ENCODE results near the gene MEF2A. TPM values are rescaled to one million over a fixed set of nuclear protein-coding genes. Genes with fewer than 3 reads are reported as not detected.
"Not testable (repeated sequence)": the region's sequence is repeated elsewhere in the genome, so short reads cannot be mapped to it uniquely, and the experiment has no call there.

MEF2A gene
- total RNA-seq, 1 donor from 2014 or later: 71.7 TPM

DNA sequence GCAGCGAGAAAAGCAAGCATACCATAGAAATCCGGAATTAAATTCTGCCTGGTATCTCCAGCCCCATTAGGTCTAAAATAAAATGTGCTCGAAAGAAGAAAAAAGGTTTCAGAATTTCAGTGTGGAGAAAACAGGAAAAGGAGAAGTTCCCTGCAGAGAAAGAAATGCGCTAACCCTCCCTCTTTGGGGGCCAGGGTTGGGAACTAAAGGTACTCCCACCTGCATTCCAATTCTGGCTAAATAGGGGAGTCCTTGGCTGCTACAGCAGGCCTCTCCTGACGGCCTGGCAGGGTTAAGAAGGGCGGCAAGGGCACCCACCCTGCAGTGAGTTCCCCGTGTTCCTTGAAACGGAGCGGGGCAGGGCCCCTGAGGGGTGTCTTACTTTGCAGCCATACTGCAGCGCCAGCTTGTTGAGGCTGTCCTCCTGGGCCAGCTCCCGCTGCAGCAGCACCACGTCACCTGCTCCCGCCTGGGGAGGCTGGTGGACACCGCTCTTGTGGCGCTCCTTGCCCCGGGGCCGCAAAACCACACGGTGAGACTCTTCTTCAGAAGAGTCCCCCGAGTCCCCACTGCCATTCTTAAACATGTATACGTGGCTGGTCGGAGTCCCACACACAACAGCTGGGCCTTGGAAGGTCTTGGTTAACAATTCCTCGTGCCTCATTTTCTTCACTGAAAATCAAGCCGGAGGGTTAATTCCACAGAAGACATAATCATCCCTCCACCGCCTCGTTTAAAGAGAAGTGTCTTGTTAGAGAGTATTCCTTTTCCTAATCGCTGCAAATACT is 165.7 kb downstream of the MEF2A start:
- DNase-seq: no peak

- no peak for DNase-seq
Observed at GRCh38 chr15:99732124-99732750, 166.5 kb downstream of the MEF2A start.

GRCh38 chr15:99732751-99733267 is 167.0 kb downstream of the MEF2A start:
- DNase-seq: no peak

DNA sequence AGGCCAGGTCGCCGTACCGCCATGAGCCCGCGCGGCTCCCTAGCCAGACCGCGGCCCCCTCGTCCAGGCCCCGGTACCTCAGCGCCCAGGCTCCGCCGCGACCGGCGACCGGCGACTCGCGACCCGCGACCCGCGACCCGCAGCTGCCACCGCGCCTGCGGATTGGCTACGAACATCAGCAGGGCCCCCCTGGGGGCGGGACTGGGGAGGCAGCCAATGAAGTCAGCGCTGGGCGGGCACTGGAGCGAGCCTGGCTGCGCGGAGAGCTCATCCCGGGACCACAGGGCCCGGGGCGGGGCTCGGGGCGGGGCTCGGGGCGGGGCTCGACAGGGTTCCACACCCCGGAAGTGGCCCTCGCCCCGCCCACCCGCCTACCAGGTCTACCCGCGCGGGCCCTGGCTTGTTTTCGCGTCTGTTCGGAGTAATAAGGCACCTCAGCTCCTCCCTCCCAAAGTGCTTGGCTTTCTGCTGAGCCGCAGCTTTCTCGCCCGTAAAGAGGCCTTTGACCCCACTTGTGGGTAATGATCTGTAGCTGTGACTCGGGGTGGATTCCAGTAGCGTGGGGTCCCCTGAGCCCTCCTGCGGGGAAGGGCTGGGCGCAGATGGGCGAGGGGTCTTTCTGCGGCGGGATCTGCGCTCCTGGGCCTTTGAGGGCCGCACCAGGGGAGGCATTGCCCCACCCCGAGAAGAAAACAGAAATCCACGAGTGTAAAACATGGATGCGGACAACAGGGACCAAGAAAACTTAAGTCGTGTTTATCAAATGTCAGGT is 167.7 kb downstream of the MEF2A start, which contains the start of gene LYSMD4:
LYSMD4 (minus strand) TSS at position 170 of the 772 bp plus-strand sequence. CDS start 1,438 bp downstream, outside the sequence.
- peak; percentile 95 for DNase-seq

DNA sequence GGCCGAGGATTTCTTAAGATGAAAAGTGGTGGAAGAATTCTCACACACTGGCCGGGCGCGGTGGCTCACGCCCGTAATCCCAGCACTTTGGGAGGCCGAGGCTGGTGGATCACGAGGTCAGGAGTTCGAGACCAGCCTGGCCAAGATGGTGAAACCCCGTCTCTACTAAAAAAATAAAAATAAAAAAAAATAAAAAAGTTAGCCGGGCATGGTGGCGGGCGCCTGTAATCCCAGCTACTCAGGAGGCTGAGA is 168.2 kb downstream of the MEF2A start:
- DNase-seq: not testable (repeated sequence)

- no peak for DNase-seq
Observed at GRCh38 chr15:99734575-99734974, 168.8 kb downstream of the MEF2A start.

DNA sequence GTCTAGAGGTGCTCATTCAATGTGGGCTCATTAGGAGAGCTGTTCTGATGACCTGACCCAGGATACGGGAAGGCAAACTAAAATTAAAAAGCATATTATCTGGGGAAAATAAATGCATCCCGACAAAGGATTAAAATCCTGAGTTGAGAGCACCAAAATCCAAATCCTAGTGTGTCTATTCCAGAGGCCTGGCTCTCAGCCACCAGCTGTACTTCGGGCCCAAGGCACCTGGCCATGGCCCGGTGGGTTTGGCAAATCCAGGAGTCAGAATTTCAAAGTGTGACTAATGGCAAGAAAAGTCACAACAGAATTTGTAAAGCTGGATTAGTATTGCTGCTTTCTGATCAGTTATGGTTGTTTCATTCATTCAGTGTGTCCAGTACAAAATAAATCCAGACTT is 170.1 kb downstream of the MEF2A start:
- DNase-seq: no peak

- DNase-seq: no peak
Observed at GRCh38 chr15:99736702-99737101, 170.9 kb downstream of the MEF2A start.

DNA sequence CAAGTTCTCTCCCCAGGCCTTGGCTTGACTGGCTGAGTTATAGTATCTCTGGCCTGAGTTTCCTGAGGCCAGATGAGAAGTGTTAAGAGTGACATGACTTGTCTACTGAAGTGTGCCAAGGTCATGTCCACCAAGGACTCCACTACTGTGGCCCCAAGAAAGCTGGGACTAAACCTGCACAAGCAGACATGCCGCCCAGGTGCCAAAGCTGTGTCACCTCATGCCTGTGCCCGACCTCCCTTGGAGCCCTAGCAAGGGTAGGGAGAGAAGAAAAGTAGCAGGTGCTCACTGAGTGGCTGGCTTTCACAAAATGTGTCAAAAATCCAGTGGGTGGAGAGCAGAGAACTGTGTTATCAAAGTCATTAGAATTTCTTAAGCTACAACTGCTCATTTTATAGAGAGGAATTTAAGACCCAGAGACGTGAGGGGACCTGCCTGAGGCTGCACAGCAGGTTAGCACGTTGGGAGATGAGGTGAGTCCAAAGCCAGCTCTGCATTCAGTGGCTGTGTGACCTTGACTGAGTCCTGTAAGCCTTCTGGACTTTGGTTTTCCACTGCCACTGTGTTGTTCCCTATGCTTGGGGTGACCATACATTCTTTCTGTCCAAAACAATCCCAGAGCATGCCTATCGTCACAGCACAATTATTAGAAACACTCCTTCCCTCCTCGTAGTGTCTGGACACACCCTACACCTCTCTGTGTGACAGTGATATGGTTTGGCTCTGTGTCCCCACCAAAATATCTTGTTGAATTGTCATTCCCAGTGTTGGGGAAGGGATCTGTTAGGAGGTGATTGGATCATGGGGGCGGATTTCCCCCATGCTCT is 172.4 kb downstream of the MEF2A start:
- DNase-seq: no peak

DNA sequence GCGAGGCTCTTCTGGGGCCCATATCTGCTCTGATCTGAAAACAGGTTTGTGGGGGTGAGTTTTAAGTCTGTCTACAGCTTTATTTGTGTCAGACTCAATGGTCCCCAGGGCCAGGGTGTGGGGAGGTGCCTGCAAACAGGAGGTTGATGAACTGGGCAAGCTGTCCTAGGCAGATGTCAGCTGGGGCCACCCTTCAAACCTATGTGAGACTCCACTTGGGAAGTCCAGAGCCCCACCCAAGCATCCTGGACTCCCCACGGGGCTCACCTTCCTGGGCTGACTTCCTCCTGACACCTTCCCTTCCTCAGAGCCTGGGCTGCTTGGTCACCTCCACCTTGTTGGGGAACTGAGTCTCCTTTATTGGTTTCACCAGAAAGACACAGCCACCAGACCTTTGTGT is 176.1 kb downstream of the MEF2A start:
- no peak for DNase-seq

DNA sequence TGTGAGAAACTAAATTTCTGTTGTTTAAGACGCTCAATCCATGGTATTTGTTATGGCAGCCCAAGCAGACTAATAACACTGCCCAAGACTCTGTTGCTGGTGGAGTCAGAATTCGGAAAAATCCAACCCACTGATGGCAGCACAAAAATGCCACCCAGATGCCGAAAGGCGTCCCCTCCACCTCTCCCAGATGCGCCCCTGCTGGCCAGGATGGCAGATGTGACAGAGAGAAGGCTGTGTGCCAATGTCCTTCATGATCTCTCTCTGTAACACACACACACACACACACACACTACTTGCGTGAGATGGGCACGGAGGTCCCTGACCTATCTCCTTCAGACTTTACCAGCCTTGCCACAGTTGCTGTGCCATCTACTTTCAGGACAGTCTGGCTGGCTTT is 178.4 kb downstream of the MEF2A start:
- DNase-seq: no peak

- no peak for DNase-seq
Observed at GRCh38 chr15:99745370-99746086, 179.7 kb downstream of the MEF2A start.

GRCh38 chr15:99749386-99749785 is 183.6 kb downstream of the MEF2A start:
- DNase-seq: no peak

DNA sequence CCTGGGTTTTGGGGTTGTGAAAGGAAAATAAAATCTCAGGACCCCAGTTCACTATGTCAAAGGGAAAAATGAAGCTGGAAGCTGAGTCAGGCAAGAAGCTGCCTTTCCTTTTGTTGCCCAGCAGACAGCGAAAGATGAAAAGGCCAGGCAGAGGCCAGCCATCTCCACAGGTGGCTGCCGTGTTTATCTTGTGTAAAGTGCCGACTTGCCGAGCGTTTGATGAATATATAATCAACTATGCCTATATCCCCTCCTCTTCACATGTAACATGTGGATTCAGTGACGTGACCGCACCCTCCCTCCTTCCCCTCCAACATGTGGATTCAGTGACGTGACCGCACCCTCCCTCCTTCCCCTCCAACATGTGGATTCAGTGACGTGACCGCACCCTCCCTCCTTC is 184.5 kb downstream of the MEF2A start:
- not testable (repeated sequence) for DNase-seq

GRCh38 chr15:99752556-99752955 is 186.8 kb downstream of the MEF2A start:
- DNase-seq: no peak

DNA sequence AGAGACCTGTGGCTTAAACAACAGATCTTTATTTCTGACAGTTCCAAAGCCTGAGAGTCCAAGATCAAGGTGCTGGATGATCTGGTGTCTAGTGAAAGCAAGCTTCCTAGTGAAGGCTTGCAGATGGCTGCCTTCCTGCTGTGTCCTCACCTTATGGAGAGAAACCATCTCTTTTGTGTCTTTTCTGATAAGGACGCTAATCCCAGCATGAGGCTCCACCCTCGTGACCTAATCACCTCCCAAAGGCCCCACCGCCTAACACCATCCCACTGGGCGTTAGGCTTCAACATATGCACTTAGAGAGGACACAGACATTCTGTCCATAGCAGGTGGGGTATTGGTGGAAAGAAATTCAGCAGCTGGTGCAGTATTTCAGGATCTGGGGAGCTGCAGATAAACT is 187.3 kb downstream of the MEF2A start:
- no peak for DNase-seq

GRCh38 chr15:99755692-99756409 is 190.1 kb downstream of the MEF2A start:
- DNase-seq: peak; percentile 63

GRCh38 chr15:99762288-99762687 is 196.5 kb downstream of the MEF2A start:
- no peak for DNase-seq

GRCh38 chr15:99763827-99764226 is 198.0 kb downstream of the MEF2A start:
- DNase-seq: no peak

DNA sequence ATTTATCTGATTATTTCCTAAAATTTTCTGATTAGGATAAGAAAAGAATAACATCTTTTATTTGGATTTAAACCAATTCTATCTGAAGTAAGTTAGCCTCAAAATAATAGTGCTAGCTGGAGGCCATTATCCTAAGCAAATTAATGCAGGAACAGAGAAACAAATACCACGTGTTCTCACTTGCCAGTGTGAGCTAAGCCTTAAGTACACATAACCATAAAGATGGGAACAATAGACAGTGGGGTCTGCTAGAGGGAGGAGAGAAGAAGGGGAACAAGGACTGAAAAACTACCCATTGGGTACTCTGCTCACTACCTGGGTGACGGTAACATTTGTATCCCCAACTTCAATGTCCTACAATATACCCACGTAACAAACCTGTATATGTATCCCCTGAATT is 198.7 kb downstream of the MEF2A start:
- DNase-seq: no peak
